Measurements from ENCODE around the gene TAS2R39.

DNA sequence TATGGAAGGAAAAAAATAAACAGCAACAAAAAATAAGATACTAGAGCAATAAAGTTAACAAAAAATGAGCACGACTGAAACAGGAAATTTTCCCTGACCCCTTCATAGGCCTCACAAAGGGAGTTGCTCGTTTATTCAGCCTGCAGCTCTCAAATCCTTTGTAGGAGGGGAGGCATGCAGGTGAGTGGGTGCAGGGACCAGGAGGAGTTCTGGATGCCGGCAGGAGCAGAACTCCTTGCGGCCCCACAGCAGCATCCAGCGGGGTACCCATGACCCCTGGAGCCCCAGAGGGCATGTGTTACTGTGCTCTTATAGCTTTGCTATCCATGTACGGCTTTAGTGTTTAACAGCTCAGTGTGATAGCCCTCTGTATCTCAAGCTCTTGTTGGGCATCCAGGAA, 5.8 kb downstream of the TAS2R39 start:
- TF ChIP-seq POLR2A (IDR thresholded peaks at IDR 0.05) (no peak), CTCF (IDR thresholded peaks at IDR 0.05 in 4 of 5, conservative IDR thresholded peaks at IDR 0.05 in 1 of 5) (no peak)

Measured in gastrocnemius medialis (tissue), 4 donors.